ENCODE results near the gene ERLIN1.

Gene ERLIN1

DNA sequence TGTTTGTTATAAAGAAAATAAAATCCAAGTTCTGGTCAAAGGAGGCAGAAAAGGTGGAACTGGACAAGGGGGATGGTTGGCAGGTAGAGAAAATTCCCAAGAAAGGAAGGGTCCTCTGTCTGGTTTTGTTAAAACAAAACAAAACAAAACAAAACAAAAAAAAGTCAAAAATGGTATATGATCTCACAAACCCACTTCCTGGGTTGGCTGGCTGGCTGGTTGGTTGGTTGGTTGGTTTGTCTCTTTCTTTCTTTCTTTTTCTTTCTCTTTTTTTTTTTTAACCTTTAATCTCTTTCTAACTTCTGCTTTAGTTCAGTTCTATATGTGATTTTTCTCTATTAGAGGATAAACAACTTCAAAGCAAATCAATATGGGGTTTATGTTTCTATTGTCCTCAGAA, 63.0 kb downstream of the ERLIN1 start:
- Histone ChIP-seq H4K5ac (ENCODE audit: low read length) (no peak overlapping the region), H2BK120ac (ENCODE audit: low read depth, low read length) (no peak overlapping the region), H4K8ac (ENCODE audit: low read depth, low read length) (no peak overlapping the region), H3K4me1 (ENCODE audit: control insufficient read depth, low read depth, low read length) (no peaks in the 10 kb centered on the region), H3K4me3 (ENCODE audit: low read length) (no peak overlapping the region), H3K27ac (ENCODE audit: low read depth, low read length) (no peak overlapping the region), H3K18ac (ENCODE audit: low read length) (no peak overlapping the region), H3K79me2 (ENCODE audit: control insufficient read depth, insufficient read depth, low read length) (no peaks in the 10 kb centered on the region), H3K36me3 (ENCODE audit: control insufficient read depth, insufficient read depth, low read length) (no peaks in the 10 kb centered on the region), H3K27me3 (ENCODE audit: insufficient read depth, low read length, poor library complexity) (no peaks in the 10 kb centered on the region), H2BK5ac (ENCODE audit: low read length) (no peak overlapping the region), H3K23ac (ENCODE audit: low read length) (no peak overlapping the region), H3K56ac (ENCODE audit: low read length) (no peak overlapping the region), H3K9ac (ENCODE audit: low read length) (no peak overlapping the region), H2AK5ac (ENCODE audit: low read length) (no peak overlapping the region), H3K79me1 (ENCODE audit: low read length) (no peaks in the 10 kb centered on the region), H3K4ac (ENCODE audit: low read depth, low read length) (no peak overlapping the region), H2BK15ac (replicated peaks; ENCODE audit: low read depth) (no peak overlapping the region), H3K4me2 (ENCODE audit: low read length) (no peak overlapping the region)
- DNase-seq = no peak

DNA sequence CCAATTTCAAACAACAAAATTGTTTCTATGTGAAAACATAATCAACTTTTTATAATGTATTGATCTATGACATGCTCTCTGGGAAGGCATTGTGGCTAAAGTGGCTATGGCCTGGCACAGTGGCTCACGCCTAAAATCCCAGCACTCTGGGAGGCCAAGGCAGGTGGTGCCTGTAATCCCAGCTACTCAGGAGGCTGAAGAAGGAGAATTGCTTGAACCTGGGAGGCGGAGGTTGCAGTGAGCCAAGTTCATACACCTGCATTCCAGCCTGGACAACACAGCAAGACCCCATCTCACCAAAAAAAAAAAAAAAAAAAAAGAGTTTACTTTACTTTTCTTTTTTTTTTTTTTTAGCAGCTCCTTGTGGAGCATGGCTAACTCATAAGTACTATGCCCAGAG, 65.3 kb downstream of the ERLIN1 start:
- DNase-seq = no peak
- Histone ChIP-seq H3K79me2 (ENCODE audit: control insufficient read depth, insufficient read depth, low read length) (no peaks in the 10 kb centered on the region), H4K5ac (ENCODE audit: low read length) (no peak overlapping the region), H3K23ac (ENCODE audit: low read length) (no peak overlapping the region), H3K4me1 (ENCODE audit: control insufficient read depth, low read depth, low read length) (no peaks in the 10 kb centered on the region), H3K36me3 (ENCODE audit: control insufficient read depth, insufficient read depth, low read length) (no peaks in the 10 kb centered on the region), H3K4me2 (ENCODE audit: low read length) (no peak overlapping the region), H3K9ac (ENCODE audit: low read length) (no peak overlapping the region), H3K56ac (ENCODE audit: low read length) (no peak overlapping the region), H3K79me1 (ENCODE audit: low read length) (no peaks in the 10 kb centered on the region), H4K8ac (ENCODE audit: low read depth, low read length) (no peak overlapping the region), H3K27me3 (ENCODE audit: insufficient read depth, low read length, poor library complexity) (no peaks in the 10 kb centered on the region), H3K4me3 (ENCODE audit: low read length) (no peak overlapping the region), H2BK120ac (ENCODE audit: low read depth, low read length) (no peak overlapping the region), H3K18ac (ENCODE audit: low read length) (no peak overlapping the region), H3K27ac (ENCODE audit: low read depth, low read length) (no peak overlapping the region), H2BK15ac (replicated peaks; ENCODE audit: low read depth) (no peak overlapping the region), H2AK5ac (ENCODE audit: low read length) (no peak overlapping the region), H3K4ac (ENCODE audit: low read depth, low read length) (no peak overlapping the region), H2BK5ac (ENCODE audit: low read length) (no peak overlapping the region)
- WGBS (ENCODE audit: extremely low coverage, insufficient coverage, low lambda C conversion rate) = no CpG with 5 or more reads among the region's 2 CpGs

DNA sequence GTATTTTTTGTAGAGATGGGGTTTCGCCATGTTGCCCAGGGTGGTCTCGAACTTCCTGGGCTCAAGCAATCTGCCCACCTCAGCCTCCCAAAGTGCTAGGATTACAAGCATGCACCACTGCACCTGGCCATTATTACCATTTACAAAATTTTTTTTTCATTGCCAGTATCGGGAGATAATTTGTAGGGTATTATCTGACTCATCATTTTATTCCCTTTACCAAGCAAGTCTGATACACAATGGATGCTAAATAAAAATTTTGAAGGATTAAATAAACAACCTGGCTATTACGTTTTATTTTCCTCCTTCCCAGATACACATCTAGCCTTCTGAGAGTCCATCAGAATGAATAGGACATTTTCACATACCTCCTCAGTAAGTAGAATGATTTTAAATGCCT, 66.1 kb downstream of the ERLIN1 start:
- Histone ChIP-seq H3K4ac (ENCODE audit: low read depth, low read length) (no peak overlapping the region), H3K23ac (ENCODE audit: low read length) (no peak overlapping the region), H3K4me2 (ENCODE audit: low read length) (no peak overlapping the region), H3K27ac (ENCODE audit: low read depth, low read length) (no peak overlapping the region), H3K18ac (ENCODE audit: low read length) (no peak overlapping the region), H4K8ac (ENCODE audit: low read depth, low read length) (no peak overlapping the region), H3K79me1 (ENCODE audit: low read length) (no peaks in the 10 kb centered on the region), H3K56ac (ENCODE audit: low read length) (no peak overlapping the region), H2BK15ac (replicated peaks; ENCODE audit: low read depth) (no peak overlapping the region), H3K9ac (ENCODE audit: low read length) (no peak overlapping the region), H2AK5ac (ENCODE audit: low read length) (no peak overlapping the region), H3K27me3 (ENCODE audit: insufficient read depth, low read length, poor library complexity) (no peaks in the 10 kb centered on the region), H2BK5ac (ENCODE audit: low read length) (no peak overlapping the region), H3K4me1 (ENCODE audit: control insufficient read depth, low read depth, low read length) (no peaks in the 10 kb centered on the region), H3K79me2 (ENCODE audit: control insufficient read depth, insufficient read depth, low read length) (no peaks in the 10 kb centered on the region), H2BK120ac (ENCODE audit: low read depth, low read length) (no peak overlapping the region), H3K36me3 (ENCODE audit: control insufficient read depth, insufficient read depth, low read length) (no peaks in the 10 kb centered on the region), H4K5ac (ENCODE audit: low read length) (no peak overlapping the region), H3K4me3 (ENCODE audit: low read length) (no peak overlapping the region)
- no peak for DNase-seq
- WGBS (ENCODE audit: extremely low coverage, insufficient coverage, low lambda C conversion rate) = no CpG with 5 or more reads among the region's 4 CpGs

DNA sequence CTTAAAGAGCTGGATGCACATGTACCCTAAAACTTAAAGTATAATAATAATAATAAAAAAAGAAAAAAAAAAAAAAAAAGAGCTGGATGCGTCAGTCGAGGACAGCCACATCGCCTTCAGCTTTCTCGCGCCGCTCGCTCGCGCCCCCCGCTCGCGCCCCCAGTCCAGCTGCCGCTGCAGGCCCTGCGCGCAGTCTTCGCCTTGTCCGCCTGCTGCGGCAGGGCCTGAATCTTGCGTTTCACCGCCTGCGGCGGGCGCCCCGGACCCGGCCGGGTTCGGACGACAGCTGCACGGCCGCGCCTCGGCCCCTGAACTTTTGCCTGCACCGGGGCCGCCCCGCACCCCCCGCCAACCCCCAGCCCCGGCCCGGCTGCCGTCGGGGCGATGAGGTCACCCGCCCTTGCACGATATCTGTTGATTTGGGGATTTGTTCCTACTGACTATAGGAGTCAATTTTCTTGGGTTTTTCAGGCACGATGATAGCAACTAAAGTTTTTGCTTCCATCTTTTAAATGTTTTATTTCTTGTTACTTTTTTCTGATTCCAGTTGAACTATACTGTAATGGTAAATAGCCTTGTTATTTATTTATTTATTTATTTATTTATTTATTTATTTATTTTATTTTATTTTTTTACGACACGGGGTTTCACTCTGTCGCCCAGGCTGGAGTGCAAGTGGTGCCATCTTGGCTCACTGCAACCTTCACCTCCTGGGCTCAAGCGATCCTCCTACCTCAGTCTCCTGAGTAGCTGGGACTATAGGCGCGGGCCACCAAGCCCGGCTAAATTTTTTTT, 70.7 kb downstream of the ERLIN1 start:
- no peak for DNase-seq
- Histone ChIP-seq H2AK5ac (ENCODE audit: low read length) (no peak overlapping the region), H4K8ac (ENCODE audit: low read depth, low read length) (no peak overlapping the region), H3K4ac (ENCODE audit: low read depth, low read length) (no peak overlapping the region), H3K36me3 (ENCODE audit: control insufficient read depth, insufficient read depth, low read length) (no peaks in the 10 kb centered on the region), H2BK15ac (replicated peaks; ENCODE audit: low read depth) (no peak overlapping the region), H3K9ac (ENCODE audit: low read length) (no peak overlapping the region), H3K79me1 (ENCODE audit: low read length) (no peaks in the 10 kb centered on the region), H3K18ac (ENCODE audit: low read length) (no peak overlapping the region), H2BK5ac (ENCODE audit: low read length) (no peak overlapping the region), H3K56ac (ENCODE audit: low read length) (no peak overlapping the region), H2BK120ac (ENCODE audit: low read depth, low read length) (no peak overlapping the region), H3K27me3 (ENCODE audit: insufficient read depth, low read length, poor library complexity) (no peaks in the 10 kb centered on the region), H3K4me1 (ENCODE audit: control insufficient read depth, low read depth, low read length) (no peaks in the 10 kb centered on the region), H3K4me2 (ENCODE audit: low read length) (no peak overlapping the region), H3K79me2 (ENCODE audit: control insufficient read depth, insufficient read depth, low read length) (no peaks in the 10 kb centered on the region), H3K27ac (ENCODE audit: low read depth, low read length) (no peak overlapping the region), H4K5ac (ENCODE audit: low read length) (no peak overlapping the region), H3K23ac (ENCODE audit: low read length) (no peak overlapping the region), H3K4me3 (ENCODE audit: low read length) (no peak overlapping the region)
- WGBS (ENCODE audit: extremely low coverage, insufficient coverage, low lambda C conversion rate) = no CpG with 5 or more reads among the region's 51 CpGs

DNA sequence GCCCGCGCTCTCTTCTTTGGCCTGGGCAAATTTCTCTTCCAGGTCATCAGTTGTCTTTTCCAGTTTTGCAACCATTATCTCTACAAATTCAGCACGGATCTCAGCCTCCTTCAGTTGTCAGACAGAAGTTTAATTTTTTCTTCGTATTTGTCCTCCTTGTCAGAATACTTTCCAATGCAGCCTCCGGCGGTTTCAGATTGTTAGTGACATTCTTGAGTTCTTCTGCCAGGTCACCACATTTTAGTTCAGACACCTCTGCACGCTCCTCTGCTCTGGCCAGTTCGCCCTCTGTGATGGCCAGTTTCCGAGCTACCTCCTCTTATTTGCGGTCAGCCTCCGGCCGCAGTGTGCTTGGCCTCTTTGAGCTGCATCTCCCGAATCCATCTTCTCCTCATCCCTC, 71.4 kb downstream of the ERLIN1 start:
- Histone ChIP-seq H2BK120ac (ENCODE audit: low read depth, low read length) (no peak overlapping the region), H3K4ac (ENCODE audit: low read depth, low read length) (no peak overlapping the region), H3K79me1 (ENCODE audit: low read length) (no peaks in the 10 kb centered on the region), H4K5ac (ENCODE audit: low read length) (no peak overlapping the region), H4K8ac (ENCODE audit: low read depth, low read length) (no peak overlapping the region), H3K23ac (ENCODE audit: low read length) (no peak overlapping the region), H2BK15ac (replicated peaks; ENCODE audit: low read depth) (no peak overlapping the region), H3K56ac (ENCODE audit: low read length) (no peak overlapping the region), H3K27me3 (ENCODE audit: insufficient read depth, low read length, poor library complexity) (no peaks in the 10 kb centered on the region), H2BK5ac (ENCODE audit: low read length) (no peak overlapping the region), H3K18ac (ENCODE audit: low read length) (no peak overlapping the region), H3K4me3 (ENCODE audit: low read length) (no peak overlapping the region), H3K4me1 (ENCODE audit: control insufficient read depth, low read depth, low read length) (no peaks in the 10 kb centered on the region), H2AK5ac (ENCODE audit: low read length) (no peak overlapping the region), H3K36me3 (ENCODE audit: control insufficient read depth, insufficient read depth, low read length) (no peaks in the 10 kb centered on the region), H3K9ac (ENCODE audit: low read length) (no peak overlapping the region), H3K27ac (ENCODE audit: low read depth, low read length) (no peak overlapping the region), H3K4me2 (ENCODE audit: low read length) (no peak overlapping the region), H3K79me2 (ENCODE audit: control insufficient read depth, insufficient read depth, low read length) (no peaks in the 10 kb centered on the region)
- WGBS (ENCODE audit: extremely low coverage, insufficient coverage, low lambda C conversion rate) = no CpG with 5 or more reads among the region's 13 CpGs
- DNase-seq = no peak

DNA sequence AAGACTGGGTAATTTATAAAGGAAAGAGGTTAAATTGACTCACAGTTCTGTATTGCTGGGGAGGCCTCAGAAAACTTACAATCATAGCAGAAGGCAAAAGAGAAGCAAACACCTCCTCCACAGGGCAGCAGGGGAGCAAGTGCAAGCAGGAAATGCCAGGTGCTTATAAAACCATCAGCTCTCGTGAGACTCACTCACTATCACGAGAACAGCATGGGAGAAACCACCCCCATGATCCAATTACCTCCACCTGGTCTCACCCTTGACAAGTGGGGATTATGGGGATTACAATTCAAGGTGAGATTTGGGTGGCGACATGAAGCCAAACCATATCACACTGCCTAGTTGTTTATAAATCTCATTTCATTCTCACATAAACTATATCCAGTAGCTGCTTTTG, 76.2 kb downstream of the ERLIN1 start:
- Histone ChIP-seq H3K27me3 (ENCODE audit: insufficient read depth, low read length, poor library complexity) (no peaks in the 10 kb centered on the region), H3K36me3 (ENCODE audit: control insufficient read depth, insufficient read depth, low read length) (no peaks in the 10 kb centered on the region), H3K79me1 (ENCODE audit: low read length) (no peaks in the 10 kb centered on the region), H3K79me2 (ENCODE audit: control insufficient read depth, insufficient read depth, low read length) (no peaks in the 10 kb centered on the region), H3K9ac (ENCODE audit: low read length) (no peak overlapping the region), H3K4me3 (ENCODE audit: low read length) (no peak overlapping the region), H3K4ac (ENCODE audit: low read depth, low read length) (no peak overlapping the region), H2AK5ac (ENCODE audit: low read length) (no peak overlapping the region), H3K4me1 (ENCODE audit: control insufficient read depth, low read depth, low read length) (no peaks in the 10 kb centered on the region), H2BK15ac (replicated peaks; ENCODE audit: low read depth) (no peak overlapping the region), H2BK5ac (ENCODE audit: low read length) (no peak overlapping the region), H2BK120ac (ENCODE audit: low read depth, low read length) (no peak overlapping the region), H3K18ac (ENCODE audit: low read length) (no peak overlapping the region), H4K8ac (ENCODE audit: low read depth, low read length) (no peak overlapping the region), H4K5ac (ENCODE audit: low read length) (no peak overlapping the region), H3K27ac (ENCODE audit: low read depth, low read length) (no peak overlapping the region), H3K56ac (ENCODE audit: low read length) (no peak overlapping the region), H3K4me2 (ENCODE audit: low read length) (no peak overlapping the region), H3K23ac (ENCODE audit: low read length) (no peak overlapping the region)
- no CpG with 5 or more reads among the region's 3 CpGs for WGBS (ENCODE audit: extremely low coverage, insufficient coverage, low lambda C conversion rate)
- peak; percentile 81 for DNase-seq
